NCI-H446 (cell line): ENCODE measurements around the gene METTL21C.

Source experiments
- DNase-seq, 2 experiments: peaks; one replicate each; lab custom pipeline; 2025; lab: John Stamatoyannopoulos, UW

Gene METTL21C

GRCh38 chr13:102667023-102667422, 27.8 kb downstream of the METTL21C start:
- DNase-seq = no peak

- no peak for DNase-seq
These were observed 35.6 kb downstream of the METTL21C start for GRCh38 chr13:102659168-102659713.

- DNase-seq = no peak
These were observed 36.2 kb downstream of the METTL21C start for GRCh38 chr13:102658660-102659059.

GRCh38 chr13:102657630-102658029, 37.2 kb downstream of the METTL21C start:
- DNase-seq = no peak

GRCh38 chr13:102654756-102655155, 40.1 kb downstream of the METTL21C start:
- DNase-seq = no peak

- DNase-seq = no peak
These were observed 43.0 kb downstream of the METTL21C start for GRCh38 chr13:102651892-102652291.

- no peak for DNase-seq
These were observed 43.5 kb downstream of the METTL21C start for GRCh38 chr13:102651392-102651791.

- DNase-seq = no peak
These were observed 44.4 kb downstream of the METTL21C start for GRCh38 chr13:102650444-102650843.

GRCh38 chr13:102648046-102648445, 46.8 kb downstream of the METTL21C start:
- no peak for DNase-seq

- no peak for DNase-seq
These were observed 49.1 kb downstream of the METTL21C start for GRCh38 chr13:102645701-102646100.

- no peak for DNase-seq
These were observed 51.2 kb downstream of the METTL21C start for GRCh38 chr13:102643656-102644055.

GRCh38 chr13:102642475-102642874, 52.4 kb downstream of the METTL21C start:
- DNase-seq = peak in 1 of 2 experiments; percentile 66

GRCh38 chr13:102642029-102642428, 52.8 kb downstream of the METTL21C start:
- no peak for DNase-seq

- DNase-seq = no peak
These were observed 56.1 kb downstream of the METTL21C start for GRCh38 chr13:102638741-102639140.
